ENCODE results near the gene DEPDC4. TPM values are rescaled to one million over a fixed set of nuclear protein-coding genes. Genes with fewer than 3 reads are reported as not detected.

The DEPDC4 gene

Small RNA genes lying within 50 kb of the gene (small RNA-seq; reads per million reads assigned to genes)
- gene RF00019 (ENCODE audit: insufficient read depth) = not detected
